ENCODE data around the gene GFI1B. TPM values are rescaled to one million over a fixed set of nuclear protein-coding genes. Genes with fewer than 3 reads are reported as not detected.

The GFI1B gene
- total and polyA plus RNA-seq, 2 of the 13 experiments (the other 11 are each of a cell fraction or from before 2014, with no cell fraction given) = 0.15 to 0.51 TPM

- TF ChIP-seq CCAR2 (optimal IDR thresholded peaks at IDR 0.05; ENCODE audit: low read depth, low read length) (peak; percentile 38), MTF1 (CRISPR knock-in tag; IDR thresholded peaks at IDR 0.05) (no peak), RFXANK (CRISPR knock-in tag; IDR thresholded peaks at IDR 0.05) (0 out of 2 replicates have a peak, but pooled peaks have one; percentile 9), ZNF224 (CRISPR knock-in tag; IDR thresholded peaks at IDR 0.05) (no peak), ZGPAT (CRISPR knock-in tag; IDR thresholded peaks at IDR 0.05) (peak; percentile 90; the same call in 1 of the 2 replicates), KAT7 (CRISPR knock-in tag; IDR thresholded peaks at IDR 0.05; ENCODE audit: borderline replicate concordance) (peak; percentile 89), PHF20 (CRISPR knock-in tag; IDR thresholded peaks at IDR 0.05) (peak; percentile 92), ZNF12 (CRISPR knock-in tag; IDR thresholded peaks at IDR 0.05) (peak; percentile 40; the same call in 1 of the 2 replicates), ZNF547 (CRISPR knock-in tag; IDR thresholded peaks at IDR 0.05) (peak; percentile 36; the same call in 1 of the 2 replicates), SOX5 (CRISPR knock-in tag; IDR thresholded peaks at IDR 0.05; ENCODE audit: borderline replicate concordance) (no peak; the same call in 1 of the 2 replicates), CSRNP1 (CRISPR knock-in tag; IDR thresholded peaks at IDR 0.05) (no peak; the same call in 1 of the 2 replicates), ZMYM2 (CRISPR knock-in tag; IDR thresholded peaks at IDR 0.05) (no peak), ERF (CRISPR knock-in tag; IDR thresholded peaks at IDR 0.05) (no peak; the same call in 1 of the 2 replicates), ZNF264 (CRISPR knock-in tag; IDR thresholded peaks at IDR 0.05) (peak; percentile 54; the same call in 1 of the 2 replicates), EEA1 (CRISPR knock-in tag; IDR thresholded peaks at IDR 0.05; ENCODE audit: borderline replicate concordance) (no peak)
- TF ChIP-seq, protein P1, sequence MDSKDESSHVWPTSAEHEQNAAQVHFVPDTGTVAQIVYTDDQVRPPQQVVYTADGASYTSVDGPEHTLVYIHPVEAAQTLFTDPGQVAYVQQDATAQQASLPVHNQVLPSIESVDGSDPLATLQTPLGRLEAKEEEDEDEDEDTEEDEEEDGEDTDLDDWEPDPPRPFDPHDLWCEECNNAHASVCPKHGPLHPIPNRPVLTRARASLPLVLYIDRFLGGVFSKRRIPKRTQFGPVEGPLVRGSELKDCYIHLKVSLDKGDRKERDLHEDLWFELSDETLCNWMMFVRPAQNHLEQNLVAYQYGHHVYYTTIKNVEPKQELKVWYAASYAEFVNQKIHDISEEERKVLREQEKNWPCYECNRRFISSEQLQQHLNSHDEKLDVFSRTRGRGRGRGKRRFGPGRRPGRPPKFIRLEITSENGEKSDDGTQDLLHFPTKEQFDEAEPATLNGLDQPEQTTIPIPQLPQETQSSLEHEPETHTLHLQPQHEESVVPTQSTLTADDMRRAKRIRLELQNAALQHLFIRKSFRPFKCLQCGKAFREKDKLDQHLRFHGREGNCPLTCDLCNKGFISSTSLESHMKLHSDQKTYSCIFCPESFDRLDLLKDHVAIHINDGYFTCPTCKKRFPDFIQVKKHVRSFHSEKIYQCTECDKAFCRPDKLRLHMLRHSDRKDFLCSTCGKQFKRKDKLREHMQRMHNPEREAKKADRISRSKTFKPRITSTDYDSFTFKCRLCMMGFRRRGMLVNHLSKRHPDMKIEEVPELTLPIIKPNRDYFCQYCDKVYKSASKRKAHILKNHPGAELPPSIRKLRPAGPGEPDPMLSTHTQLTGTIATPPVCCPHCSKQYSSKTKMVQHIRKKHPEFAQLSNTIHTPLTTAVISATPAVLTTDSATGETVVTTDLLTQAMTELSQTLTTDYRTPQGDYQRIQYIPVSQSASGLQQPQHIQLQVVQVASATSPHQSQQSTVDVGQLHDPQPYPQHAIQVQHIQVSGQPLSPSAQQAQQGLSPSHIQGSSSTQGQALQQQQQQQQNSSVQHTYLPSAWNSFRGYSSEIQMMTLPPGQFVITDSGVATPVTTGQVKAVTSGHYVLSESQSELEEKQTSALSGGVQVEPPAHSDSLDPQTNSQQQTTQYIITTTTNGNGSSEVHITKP (CRISPR knock-in tag; IDR thresholded peaks at IDR 0.05; ENCODE audit: low read depth) = no peak
- TF ChIP-seq, protein P2, sequence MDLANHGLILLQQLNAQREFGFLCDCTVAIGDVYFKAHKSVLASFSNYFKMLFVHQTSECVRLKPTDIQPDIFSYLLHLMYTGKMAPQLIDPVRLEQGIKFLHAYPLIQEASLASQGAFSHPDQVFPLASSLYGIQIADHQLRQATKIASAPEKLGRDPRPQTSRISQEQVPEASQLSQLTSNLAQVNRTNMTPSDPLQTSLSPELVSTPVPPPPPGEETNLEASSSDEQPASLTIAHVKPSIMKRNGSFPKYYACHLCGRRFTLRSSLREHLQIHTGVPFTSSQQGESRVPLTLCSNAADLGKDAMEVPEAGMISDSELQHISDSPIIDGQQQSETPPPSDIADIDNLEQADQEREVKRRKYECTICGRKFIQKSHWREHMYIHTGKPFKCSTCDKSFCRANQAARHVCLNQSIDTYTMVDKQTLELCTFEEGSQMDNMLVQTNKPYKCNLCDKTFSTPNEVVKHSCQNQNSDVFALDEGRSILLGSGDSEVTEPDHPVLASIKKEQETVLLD (CRISPR knock-in tag; IDR thresholded peaks at IDR 0.05; ENCODE audit: low read depth) = 0 out of 2 replicates have a peak, but pooled peaks have one; percentile 57
- TF ChIP-seq, protein P3, sequence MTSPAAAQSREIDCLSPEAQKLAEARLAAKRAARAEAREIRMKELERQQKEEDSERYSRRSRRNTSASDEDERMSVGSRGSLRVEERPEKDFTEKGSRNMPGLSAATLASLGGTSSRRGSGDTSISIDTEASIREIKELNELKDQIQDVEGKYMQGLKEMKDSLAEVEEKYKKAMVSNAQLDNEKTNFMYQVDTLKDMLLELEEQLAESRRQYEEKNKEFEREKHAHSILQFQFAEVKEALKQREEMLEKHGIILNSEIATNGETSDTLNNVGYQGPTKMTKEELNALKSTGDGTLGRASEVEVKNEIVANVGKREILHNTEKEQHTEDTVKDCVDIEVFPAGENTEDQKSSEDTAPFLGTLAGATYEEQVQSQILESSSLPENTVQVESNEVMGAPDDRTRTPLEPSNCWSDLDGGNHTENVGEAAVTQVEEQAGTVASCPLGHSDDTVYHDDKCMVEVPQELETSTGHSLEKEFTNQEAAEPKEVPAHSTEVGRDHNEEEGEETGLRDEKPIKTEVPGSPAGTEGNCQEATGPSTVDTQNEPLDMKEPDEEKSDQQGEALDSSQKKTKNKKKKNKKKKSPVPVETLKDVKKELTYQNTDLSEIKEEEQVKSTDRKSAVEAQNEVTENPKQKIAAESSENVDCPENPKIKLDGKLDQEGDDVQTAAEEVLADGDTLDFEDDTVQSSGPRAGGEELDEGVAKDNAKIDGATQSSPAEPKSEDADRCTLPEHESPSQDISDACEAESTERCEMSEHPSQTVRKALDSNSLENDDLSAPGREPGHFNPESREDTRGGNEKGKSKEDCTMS (CRISPR knock-in tag; conservative IDR thresholded peaks at IDR 0.05) = no peak
Measured at GRCh38 chr9:133030317-133031129, 52.0 kb downstream of the GFI1B start, which contains the start of gene GTF3C5 (continued).

Data from HepG2 (cell line).